Brain microvascular endothelial cell (primary cell): Measurements from ENCODE around the gene USP1.

Source experiments
- DNase-seq: peaks from one replicate; pipeline ENCODE4 v3.0.0-alpha.2; 2020
- H3K27ac ChIP-seq: fragments of 250-450 bp; sonication (Bioruptor Pico); 2 replicates; pipeline ENCODE4 v1.5.1; 2020; ENCODE audit warnings: mild to moderate bottlenecking, moderate library complexity
- H3K27me3 ChIP-seq: fragments of 250-450 bp; sonication (Bioruptor Pico); replicated peaks from 2 replicates; pipeline ENCODE4 v1.5.1; 2020; ENCODE audit warnings: mild to moderate bottlenecking
- H3K36me3 ChIP-seq: fragments of 250-450 bp; sonication (Bioruptor Pico); replicated peaks from 2 replicates; pipeline ENCODE4 v1.5.1; 2020; ENCODE audit warnings: mild to moderate bottlenecking
- H3K4me3 ChIP-seq: 2 replicates; pipeline ENCODE4 v1.5.1; 2011; ENCODE audit warnings: low read depth, mild to moderate bottlenecking, control low read depth, low read length, moderate library complexity
- CTCF ChIP-seq: IDR thresholded peaks from 2 replicates; pipeline ENCODE4 v1.5.1; 2011; ENCODE audit warnings: low read depth, mild to moderate bottlenecking, moderate library complexity, low read length, control low read depth, inconsistent platforms; ENCODE audit errors: missing control alignments
- in situ Hi-C: cut with HindIII; loops from 2 replicates; pipeline ENCODE4 v1.10.0; 2017; ENCODE audit warnings: low sequenced_read_pairs, low pct_ligation_motif_present

USP1 gene

GRCh38 chr1:62450301-62450700 lies 13.5 kb downstream of the USP1 start:
- in situ Hi-C loops, result no loop called here
- DNase-seq, result no peak
- H3K27me3 ChIP-seq, result no peaks in the 10 kb centered on the region
- peaks cover 39% of the 10 kb centered on the region for H3K36me3 ChIP-seq
- H3K4me3 ChIP-seq, result no peak overlapping the region
- TF ChIP-seq CTCF, result no peak
- no peak overlapping the region for H3K27ac ChIP-seq

GRCh38 chr1:62452951-62453350 lies 16.1 kb downstream of the USP1 start:
- H3K27me3 ChIP-seq, result no peaks in the 10 kb centered on the region
- H3K4me3 ChIP-seq, result no peak overlapping the region
- in situ Hi-C loops, result no loop called here
- TF ChIP-seq CTCF, result no peak
- peaks cover 43% of the 10 kb centered on the region for H3K36me3 ChIP-seq
- DNase-seq, result no peak
- H3K27ac ChIP-seq, result no peak overlapping the region

GRCh38 chr1:62457955-62458354 lies 21.1 kb downstream of the USP1 start:
- H3K27ac ChIP-seq, result no peak overlapping the region
- no peaks in the 10 kb centered on the region for H3K27me3 ChIP-seq
- no peak for TF ChIP-seq CTCF
- no peak for DNase-seq
- in situ Hi-C loops, result no loop called here
- no peak overlapping the region for H3K4me3 ChIP-seq
- peaks cover 23% of the 10 kb centered on the region for H3K36me3 ChIP-seq

- no peak for TF ChIP-seq CTCF
- no peaks in the 10 kb centered on the region for H3K27me3 ChIP-seq
- in situ Hi-C loops, result no loop called here
Observed at GRCh38 chr1:62462370-62462769, 25.5 kb downstream of the USP1 start.

GRCh38 chr1:62467092-62467491 lies 30.2 kb downstream of the USP1 start:
- in situ Hi-C loops, result no loop called here
- Histone ChIP-seq H3K4me3 (no peak overlapping the region), H3K27ac (no peak overlapping the region), H3K27me3 (no peaks in the 10 kb centered on the region), H3K36me3 (peaks cover 21% of the 10 kb centered on the region)
- no peak for TF ChIP-seq CTCF
- DNase-seq, result no peak

More at GRCh38 chr1:62462370-62462769, 25.5 kb downstream of the USP1 start:
- Histone ChIP-seq H3K27ac (no peak overlapping the region), H3K36me3 (peaks cover 16% of the 10 kb centered on the region), H3K4me3 (no peak overlapping the region)
- no peak for DNase-seq

GRCh38 chr1:62476525-62477219 lies 39.8 kb downstream of the USP1 start:
- no peak for DNase-seq
- H3K27me3 ChIP-seq, result no peaks in the 10 kb centered on the region
- no peak overlapping the region for H3K4me3 ChIP-seq
- in situ Hi-C loops, result no loop called here
- TF ChIP-seq CTCF, result no peak
- peaks cover 26% of the 10 kb centered on the region for H3K36me3 ChIP-seq
- H3K27ac ChIP-seq, result no peak overlapping the region
